ENCODE results near the gene CEACAM19. TPM values are rescaled to one million over a fixed set of nuclear protein-coding genes. Genes with fewer than 3 reads are reported as not detected.
"Not testable (repeated sequence)": the region's sequence is repeated elsewhere in the genome, so short reads cannot be mapped to it uniquely, and the experiment has no call there.

The CEACAM19 gene
- total RNA-seq (2014; rRNA removed; shearing (Covaris generic)), result 0.03 TPM in 1 of 2 replicates, not detected in the other
- 0.59 and 0.70 TPM in 2 replicates for polyA plus RNA-seq (2015; cell fraction: cytosol; rRNA removed)
- polyA plus RNA-seq (2015; cell fraction: nucleus; rRNA removed), result 1.7 and 2.6 TPM in 2 replicates

GRCh38 chr19:44671400-44671799, at the start of gene CEACAM19:
CEACAM19 (plus strand) TSS chr19:44671482; CDS start chr19:44671932, 450 bp downstream.
- no peak for DNase-seq (ENCODE audit: low read depth)

- DNase-seq (ENCODE audit: low read depth), result peak; percentile 36
Observed at GRCh38 chr19:44623080-44623479, 48.2 kb upstream of the CEACAM19 start.

GRCh38 chr19:44623626-44624025, 47.7 kb upstream of the CEACAM19 start:
- no peak for DNase-seq (ENCODE audit: low read depth)

- no peak for DNase-seq (ENCODE audit: low read depth)
Observed at GRCh38 chr19:44624840-44625354, 46.4 kb upstream of the CEACAM19 start.

GRCh38 chr19:44625637-44626036, 45.6 kb upstream of the CEACAM19 start:
- not testable (repeated sequence) for DNase-seq (ENCODE audit: low read depth)

- DNase-seq (ENCODE audit: low read depth), result peak; percentile 96
Observed at GRCh38 chr19:44626048-44626624, 45.1 kb upstream of the CEACAM19 start.

- DNase-seq (ENCODE audit: low read depth), result no peak
Observed at GRCh38 chr19:44627631-44628030, 43.7 kb upstream of the CEACAM19 start.

GRCh38 chr19:44628793-44629192, 42.5 kb upstream of the CEACAM19 start:
- DNase-seq (ENCODE audit: low read depth), result no peak

GRCh38 chr19:44631611-44632010, 39.7 kb upstream of the CEACAM19 start:
- not testable (repeated sequence) for DNase-seq (ENCODE audit: low read depth)

GRCh38 chr19:44634058-44634457, 37.2 kb upstream of the CEACAM19 start:
- not testable (repeated sequence) for DNase-seq (ENCODE audit: low read depth)

- DNase-seq (ENCODE audit: low read depth), result no peak
Observed at GRCh38 chr19:44634785-44635184, 36.5 kb upstream of the CEACAM19 start.

- no peak for DNase-seq (ENCODE audit: low read depth)
Observed at GRCh38 chr19:44635581-44636438, 35.5 kb upstream of the CEACAM19 start.

- DNase-seq (ENCODE audit: low read depth), result no peak
Observed at GRCh38 chr19:44636439-44637389, 34.6 kb upstream of the CEACAM19 start.

GRCh38 chr19:44637390-44637764, 33.9 kb upstream of the CEACAM19 start:
- DNase-seq (ENCODE audit: low read depth), result no peak

- no peak for DNase-seq (ENCODE audit: low read depth)
Observed at GRCh38 chr19:44640518-44640917, 30.8 kb upstream of the CEACAM19 start.

GRCh38 chr19:44641501-44642265, 29.6 kb upstream of the CEACAM19 start:
- no peak for DNase-seq (ENCODE audit: low read depth)

GRCh38 chr19:44642377-44642776, 28.9 kb upstream of the CEACAM19 start:
- DNase-seq (ENCODE audit: low read depth), result no peak

GRCh38 chr19:44643605-44644401, 27.5 kb upstream of the CEACAM19 start, which contains the start of gene PVR:
PVR (plus strand) TSS chr19:44643910; CDS start chr19:44644097, 187 bp downstream.
- peak; percentile 83 for DNase-seq (ENCODE audit: low read depth)

GRCh38 chr19:44644402-44645016, 26.8 kb upstream of the CEACAM19 start:
- DNase-seq (ENCODE audit: low read depth), result peak; percentile 64

Data from HT1080 (cell line).